Measurements from ENCODE around the gene ITGAE. TPM values are rescaled to one million over a fixed set of nuclear protein-coding genes. Genes with fewer than 3 reads are reported as not detected.

ITGAE gene, protein sequence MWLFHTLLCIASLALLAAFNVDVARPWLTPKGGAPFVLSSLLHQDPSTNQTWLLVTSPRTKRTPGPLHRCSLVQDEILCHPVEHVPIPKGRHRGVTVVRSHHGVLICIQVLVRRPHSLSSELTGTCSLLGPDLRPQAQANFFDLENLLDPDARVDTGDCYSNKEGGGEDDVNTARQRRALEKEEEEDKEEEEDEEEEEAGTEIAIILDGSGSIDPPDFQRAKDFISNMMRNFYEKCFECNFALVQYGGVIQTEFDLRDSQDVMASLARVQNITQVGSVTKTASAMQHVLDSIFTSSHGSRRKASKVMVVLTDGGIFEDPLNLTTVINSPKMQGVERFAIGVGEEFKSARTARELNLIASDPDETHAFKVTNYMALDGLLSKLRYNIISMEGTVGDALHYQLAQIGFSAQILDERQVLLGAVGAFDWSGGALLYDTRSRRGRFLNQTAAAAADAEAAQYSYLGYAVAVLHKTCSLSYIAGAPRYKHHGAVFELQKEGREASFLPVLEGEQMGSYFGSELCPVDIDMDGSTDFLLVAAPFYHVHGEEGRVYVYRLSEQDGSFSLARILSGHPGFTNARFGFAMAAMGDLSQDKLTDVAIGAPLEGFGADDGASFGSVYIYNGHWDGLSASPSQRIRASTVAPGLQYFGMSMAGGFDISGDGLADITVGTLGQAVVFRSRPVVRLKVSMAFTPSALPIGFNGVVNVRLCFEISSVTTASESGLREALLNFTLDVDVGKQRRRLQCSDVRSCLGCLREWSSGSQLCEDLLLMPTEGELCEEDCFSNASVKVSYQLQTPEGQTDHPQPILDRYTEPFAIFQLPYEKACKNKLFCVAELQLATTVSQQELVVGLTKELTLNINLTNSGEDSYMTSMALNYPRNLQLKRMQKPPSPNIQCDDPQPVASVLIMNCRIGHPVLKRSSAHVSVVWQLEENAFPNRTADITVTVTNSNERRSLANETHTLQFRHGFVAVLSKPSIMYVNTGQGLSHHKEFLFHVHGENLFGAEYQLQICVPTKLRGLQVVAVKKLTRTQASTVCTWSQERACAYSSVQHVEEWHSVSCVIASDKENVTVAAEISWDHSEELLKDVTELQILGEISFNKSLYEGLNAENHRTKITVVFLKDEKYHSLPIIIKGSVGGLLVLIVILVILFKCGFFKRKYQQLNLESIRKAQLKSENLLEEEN
- total RNA-seq: 18.4 and 23.2 TPM in 2 replicates

DNA sequence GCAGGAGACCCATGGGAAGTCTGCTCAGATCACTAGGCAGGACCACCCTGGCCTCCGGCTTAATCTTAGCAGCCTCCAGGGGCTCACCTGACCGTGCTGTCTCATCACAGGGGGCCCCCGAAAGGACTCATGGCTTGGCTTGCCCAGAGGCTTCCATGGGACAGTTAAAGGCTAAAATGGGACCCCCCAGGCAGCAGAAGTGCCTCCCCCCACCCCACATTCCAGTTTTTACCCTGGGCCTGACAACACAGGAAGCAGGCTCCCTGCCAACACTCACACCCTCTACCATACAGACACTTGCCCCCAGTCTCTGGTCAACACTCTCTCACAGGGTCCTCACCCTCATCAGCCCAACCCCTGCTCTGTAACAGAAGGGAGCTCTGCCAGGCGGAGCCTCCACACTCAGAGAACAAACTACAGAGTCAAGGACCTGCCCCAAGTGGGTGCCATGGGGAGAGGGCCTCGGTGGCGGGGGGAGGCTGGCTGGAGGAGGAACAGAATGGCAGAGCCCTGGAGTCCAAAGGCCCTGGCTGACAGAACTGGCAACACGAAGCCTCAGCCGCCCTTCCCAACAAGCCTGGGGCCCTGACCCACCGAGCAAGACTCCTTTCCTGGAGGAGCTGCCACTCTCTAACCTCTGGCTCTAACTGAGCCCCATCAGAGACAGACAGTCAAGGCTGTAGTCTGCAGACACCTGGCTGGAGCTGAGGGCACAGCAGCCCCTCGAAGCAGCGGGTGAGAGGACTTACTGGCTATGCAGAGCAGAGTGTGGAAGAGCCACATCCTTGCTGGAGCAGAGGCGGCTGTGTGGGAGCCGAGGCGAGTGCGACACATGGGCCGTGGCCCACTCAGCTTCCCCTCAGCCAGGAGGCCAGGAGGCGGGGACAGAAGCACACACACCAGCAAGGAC, at the start of gene ITGAE:
Gene ITGAE, minus strand, starts transcription at position 827 of the 910 bp plus-strand sequence. Its CDS starts 44 bp downstream, at position 783.

DNA sequence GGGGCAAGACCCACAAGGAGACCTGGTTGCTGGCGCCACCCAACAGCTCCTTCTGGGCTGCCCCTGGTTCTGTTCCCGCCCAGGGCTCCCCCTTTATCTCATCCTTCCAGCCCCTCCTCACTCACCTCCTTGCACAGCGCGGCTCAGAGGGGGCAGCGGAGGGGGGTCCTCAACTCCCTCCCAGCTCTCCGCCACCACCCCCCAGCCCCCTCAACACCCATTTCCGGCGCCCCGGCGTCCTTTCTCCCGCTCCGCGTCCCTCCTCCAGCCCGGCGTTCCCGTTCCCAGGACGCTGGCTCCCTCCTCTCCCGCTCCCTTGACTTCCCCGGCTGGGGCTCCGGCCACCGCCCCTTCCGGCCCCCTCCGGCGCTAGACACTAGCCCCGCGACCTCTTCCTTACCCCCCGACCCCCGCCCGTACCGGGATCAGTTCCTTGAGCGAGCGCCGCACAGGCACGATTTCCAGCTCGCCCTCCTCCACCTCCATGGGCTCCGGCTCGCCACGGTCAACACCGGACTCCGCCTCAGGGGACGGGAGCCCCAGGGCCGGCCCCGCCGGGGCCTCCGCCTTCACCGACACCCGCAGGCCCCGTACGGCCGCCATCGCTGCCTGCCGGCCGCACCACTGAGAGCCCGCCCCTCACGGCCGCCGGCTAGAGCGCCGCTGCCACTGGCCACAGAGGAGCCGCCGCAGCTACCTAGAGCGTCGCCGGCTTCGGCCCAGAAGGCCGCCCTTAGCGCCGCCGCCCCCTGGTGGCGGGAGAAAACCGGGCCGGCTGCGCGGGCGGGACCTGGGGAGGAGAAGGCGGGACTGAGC, 44.8 kb upstream of the ITGAE start, which contains the start of gene NCBP3:
Gene NCBP3, minus strand, starts transcription at position 626 of the 816 bp plus-strand sequence. Its CDS starts 23 bp downstream, at position 603.

DNA sequence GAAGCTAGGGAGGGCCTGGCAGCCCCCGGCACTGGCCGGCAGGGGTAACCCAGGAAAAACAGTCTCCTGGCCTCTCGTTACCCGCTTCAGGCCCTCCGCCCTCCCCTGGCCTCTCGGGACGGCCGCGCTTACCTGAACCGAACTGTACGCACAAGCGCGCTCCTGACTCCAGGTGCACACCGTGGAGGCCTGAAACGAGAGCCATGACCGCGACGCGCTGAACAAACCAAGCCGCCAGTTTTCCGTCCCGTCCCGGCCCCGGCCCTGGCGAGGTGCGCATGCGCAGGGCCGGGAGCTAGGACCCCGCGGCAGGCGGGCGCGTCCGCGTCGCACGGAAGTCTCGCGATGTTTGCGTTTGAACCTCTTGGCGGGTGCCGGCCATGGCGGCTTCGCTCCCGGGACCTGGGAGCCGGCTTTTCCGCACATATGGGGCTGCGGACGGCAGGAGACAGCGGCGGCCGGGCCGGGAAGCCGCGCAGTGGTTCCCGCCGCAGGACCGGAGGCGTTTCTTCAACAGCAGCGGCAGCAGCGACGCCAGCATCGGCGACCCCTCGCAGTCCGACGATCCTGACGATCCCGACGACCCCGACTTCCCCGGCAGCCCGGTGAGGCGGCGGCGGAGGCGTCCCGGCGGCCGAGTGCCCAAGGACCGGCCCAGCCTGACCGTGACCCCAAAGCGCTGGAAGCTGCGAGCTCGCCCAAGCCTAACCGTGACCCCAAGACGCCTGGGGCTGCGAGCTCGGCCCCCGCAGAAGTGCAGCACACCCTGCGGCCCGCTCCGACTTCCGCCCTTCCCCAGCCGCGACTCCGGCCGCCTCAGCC, 77.2 kb downstream of the ITGAE start, which contains the start of gene HASPIN:
Gene HASPIN, plus strand, starts transcription at position 348 of the 822 bp plus-strand sequence. Its CDS starts 33 bp downstream, at position 381.

DNA sequence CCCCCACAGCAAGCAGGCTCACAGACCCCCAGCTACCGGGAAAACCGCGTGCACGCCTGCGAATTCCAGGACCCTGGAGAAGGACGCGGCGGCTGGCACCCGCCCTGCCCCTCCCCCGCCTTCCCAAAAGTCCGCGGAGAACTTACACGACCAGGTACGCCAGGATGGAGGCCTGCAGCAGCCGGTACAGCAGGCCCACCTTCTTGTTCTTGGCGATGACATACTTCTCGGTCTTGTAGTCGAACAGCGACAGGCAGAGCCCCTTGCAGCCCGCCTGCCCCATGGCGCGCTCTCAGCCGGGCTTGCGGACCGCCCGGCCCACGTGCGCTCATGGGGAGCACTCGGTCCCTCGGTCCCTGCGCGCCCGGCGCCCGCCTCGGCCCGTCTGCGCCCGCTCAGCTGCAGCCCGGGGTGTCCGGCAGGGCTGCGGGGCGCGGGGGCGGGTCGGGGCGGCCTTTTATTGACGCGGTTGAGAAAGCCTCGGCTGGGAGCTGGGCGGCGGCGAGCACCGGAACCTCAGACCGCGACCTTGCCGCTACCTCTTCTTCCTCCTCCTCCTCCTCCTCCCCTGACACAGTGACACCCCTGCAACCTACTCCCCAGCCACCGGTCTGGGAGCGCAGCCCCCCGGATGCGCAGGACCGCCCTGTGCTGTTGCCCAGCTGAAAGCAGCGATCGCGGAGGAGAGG, 105.1 kb downstream of the ITGAE start, which contains the start of gene P2RX5:
Gene P2RX5, minus strand, starts transcription at position 433 of the 689 bp plus-strand sequence. Its CDS starts 150 bp downstream, at position 283.

DNA sequence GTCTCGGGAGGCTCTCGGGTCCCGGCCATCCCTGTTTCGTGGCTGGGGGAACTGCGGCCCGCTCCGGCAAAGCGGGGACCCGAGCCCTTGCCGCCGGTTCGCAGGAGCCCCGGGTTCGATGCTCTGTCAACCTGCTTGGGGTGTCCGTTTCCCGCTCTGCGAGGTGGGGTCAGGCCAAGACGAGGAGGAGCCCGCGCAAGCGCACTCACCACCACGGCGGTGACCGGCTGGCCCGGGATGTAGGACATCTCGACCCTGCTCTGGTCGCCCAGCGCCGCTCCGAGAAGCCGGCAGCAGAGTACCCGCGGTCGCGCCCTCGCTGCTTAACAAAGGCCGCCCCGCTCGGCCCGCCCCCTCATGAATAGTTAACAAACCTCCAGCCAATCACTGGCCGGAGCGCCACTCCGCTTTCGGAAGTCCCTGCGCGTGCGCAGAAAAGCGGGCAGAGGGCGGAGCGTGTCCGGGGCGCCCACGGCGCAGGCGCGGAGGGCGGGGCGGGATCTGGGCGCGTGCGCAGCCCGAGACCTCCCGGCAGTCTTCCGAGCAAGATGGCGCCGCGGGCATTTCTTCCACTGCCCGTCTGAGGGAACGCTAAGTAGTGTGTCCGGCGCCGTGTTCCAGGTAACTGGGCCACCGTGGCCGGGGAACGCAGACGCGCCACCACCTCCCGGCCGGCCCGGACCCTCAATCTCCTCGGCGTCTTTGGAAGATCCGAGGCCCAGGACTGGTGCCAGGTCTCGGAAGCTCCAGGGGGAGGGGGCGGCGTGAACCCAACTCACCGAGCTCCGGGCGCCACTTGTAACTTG, 132.5 kb downstream of the ITGAE start, which contains the start of the genes EMC6 and TAX1BP3:
Gene EMC6, plus strand, starts transcription at position 534 of the 806 bp plus-strand sequence. CDS start 335 bp downstream, outside the sequence.
Gene TAX1BP3, minus strand, starts transcription at position 300 of the 806 bp plus-strand sequence. Its CDS starts 52 bp downstream, at position 248.

Other genes starting within 250 kb of the ITGAE start
- 1.4 and 4.3 TPM in 2 replicates for gene TRPV3, start 243.4 kb downstream of the ITGAE start, total RNA-seq
- 1.3 and 2.7 TPM in 2 replicates for gene TRPV1, start 191.8 kb downstream of the ITGAE start, total RNA-seq
- gene SHPK, start 164.9 kb downstream of the ITGAE start, total RNA-seq: 9.4 and 11.7 TPM in 2 replicates
- gene CTNS, start 164.4 kb downstream of the ITGAE start, total RNA-seq: 15.2 and 23.0 TPM in 2 replicates
- 124 and 168 TPM in 2 replicates for gene TAX1BP3, start 132.6 kb downstream of the ITGAE start, total RNA-seq
- gene EMC6, start 132.4 kb downstream of the ITGAE start, total RNA-seq: 11.8 and 15.1 TPM in 2 replicates
- gene P2RX5, start 105.0 kb downstream of the ITGAE start, total RNA-seq: 0.71 and 1.2 TPM in 2 replicates
- 0.71 and 0.83 TPM in 2 replicates for gene HASPIN, start 77.3 kb downstream of the ITGAE start, total RNA-seq
- gene NCBP3, start 45.1 kb upstream of the ITGAE start, total RNA-seq: 19.7 and 19.9 TPM in 2 replicates
- 3.0 and 5.1 TPM in 2 replicates for gene CAMKK1, start 91.9 kb upstream of the ITGAE start, total RNA-seq
- gene P2RX1, start 115.3 kb upstream of the ITGAE start, total RNA-seq: 0.57 and 1.2 TPM in 2 replicates
- 1.9 and 2.6 TPM in 2 replicates for gene ATP2A3, start 163.2 kb upstream of the ITGAE start, total RNA-seq

All from smooth muscle cell of bladder (primary cell).